B cell (primary cell): ENCODE results near the gene STAT5B. TPM values are rescaled to one million over a fixed set of nuclear protein-coding genes. Genes with fewer than 3 reads are reported as not detected.

Experiments
- ATAC-seq: fragments of 200-7000 bp; cut with Tn5 transposase; one replicate; pipeline ENCODE4 v1.10.0; 2021; ENCODE audit warnings: low read depth, mild to moderate bottlenecking, moderate number of reproducible peaks, moderate library complexity
- CTCF ChIA-PET: fragments of 350-600 bp; sonication (Branson Sonifier 250); formaldehyde crosslinking; loops from one replicate; lab custom pipeline; 2021; ENCODE audit warnings: antibody characterized with exemption, inconsistent platforms; lab: Charles Lee
- POLR2A ChIA-PET: fragments of 350-600 bp; sonication (Branson Sonifier 250); formaldehyde crosslinking; loops from one replicate; lab custom pipeline; 2021; ENCODE audit warnings: antibody characterized with exemption; lab: Charles Lee
- DNase-seq: peaks from one replicate; pipeline ENCODE4 v3.0.0; 2013
- H2AFZ ChIP-seq: 2 replicates; pipeline ENCODE4 v1.6.1; 2012; ENCODE audit warnings: mild to moderate bottlenecking, low read depth, low read length; ENCODE audit not compliant: insufficient read depth, poor library complexity, severe bottlenecking
- H3K27ac ChIP-seq, 2 donors: 1 replicate in 1 of 2; 2 replicates in 1 of 2; pipeline ENCODE4 v1.5.1; 2012 to 2013; ENCODE audit warnings: low read length in 2 of 2, mild to moderate bottlenecking in 2 of 2, moderate library complexity in 1 of 2
- H3K27me3 ChIP-seq, 4 experiments: fragments of 200-600 bp in 1 of 4; sonication (generic) in 1 of 4; replicated peaks in 1 of 4; 1 replicate in 2 of 4; 2 replicates in 2 of 4; pipeline versions ENCODE4 v1.6.1 to v1.7.0; 2013 to 2016; ENCODE audit warnings: low read length in 3 of 4, mild to moderate bottlenecking in 2 of 4, mixed read lengths in 1 of 4, moderate library complexity in 1 of 4; ENCODE audit not compliant: insufficient read depth in 4 of 4, control insufficient read depth in 3 of 4; ENCODE audit errors: control extremely low read depth in 1 of 4
- H3K36me3 ChIP-seq, 2 experiments: replicated peaks in 1 of 2; 1 replicate in 1 of 2; 2 replicates in 1 of 2; pipeline versions ENCODE4 v1.6.1 to v1.7.1; 2013; ENCODE audit warnings: low read length in 1 of 2; ENCODE audit not compliant: insufficient read depth in 2 of 2, control insufficient read depth in 1 of 2; ENCODE audit errors: control extremely low read depth in 1 of 2, extremely low read depth in 1 of 2
- H3K4me1 ChIP-seq, 2 donors: fragments of 200-600 bp in 1 of 2; sonication (generic) in 1 of 2; 1 replicate in 1 of 2; 2 replicates in 1 of 2; pipeline versions ENCODE4 v1.5.1 to v1.6.1; 2013 to 2017; ENCODE audit warnings: low read length in 2 of 2; ENCODE audit not compliant: control insufficient read depth in 2 of 2, insufficient read depth in 2 of 2
- H3K4me2 ChIP-seq: replicated peaks from 2 replicates; pipeline ENCODE3; 2012; ENCODE audit warnings: mild to moderate bottlenecking, low read depth, low read length; ENCODE audit not compliant: poor library complexity, severe bottlenecking
- H3K4me3 ChIP-seq, 5 experiments: fragments of 200-600 bp in 1 of 5; sonication (generic) in 1 of 5; 1 replicate in 3 of 5; 2 replicates in 2 of 5; pipeline versions ENCODE4 v1.5.1 to v1.7.0; 2011 to 2016; ENCODE audit warnings: low read length in 4 of 5, mild to moderate bottlenecking in 4 of 5, low read depth in 2 of 5, control low read depth in 1 of 5, moderate library complexity in 1 of 5; ENCODE audit not compliant: insufficient read depth in 1 of 5; ENCODE audit errors: control extremely low read depth in 1 of 5, extremely low read depth in 1 of 5
- H3K79me2 ChIP-seq: fragments of 200-600 bp; sonication (generic); one replicate; pipeline ENCODE4 v1.6.0; 2016; ENCODE audit warnings: low read length; ENCODE audit not compliant: control insufficient read depth, insufficient read depth
- H3K9ac ChIP-seq: fragments of 200-600 bp; sonication (generic); 2 replicates; pipeline ENCODE4 v1.6.1; 2017; ENCODE audit warnings: mild to moderate bottlenecking, low read length, moderate library complexity
- H3K9me3 ChIP-seq, 3 donors: one replicate each; pipeline versions ENCODE4 v1.6.1 to v1.7.1; 2013; ENCODE audit warnings: low read length in 2 of 3; ENCODE audit not compliant: control insufficient read depth in 2 of 3, insufficient read depth in 1 of 3; ENCODE audit errors: control extremely low read depth in 1 of 3
- H4K20me1 ChIP-seq: 2 replicates; pipeline ENCODE4 v1.6.0; 2012; ENCODE audit warnings: mild to moderate bottlenecking, low read length; ENCODE audit not compliant: insufficient read depth, control insufficient read depth, poor library complexity, severe bottlenecking
- H3K27ac Mint-ChIP-seq: one replicate; pipeline ENCODE4 v1.8.0; 2021; ENCODE audit warnings: mixed read lengths
- H3K27me3 Mint-ChIP-seq: one replicate; pipeline ENCODE4 v1.8.0; 2021; ENCODE audit warnings: mixed read lengths
- H3K4me1 Mint-ChIP-seq: one replicate; pipeline ENCODE4 v1.8.0; 2021; ENCODE audit warnings: mixed read lengths
- H3K4me3 Mint-ChIP-seq: one replicate; pipeline ENCODE4 v1.8.0; 2021; ENCODE audit warnings: mixed read lengths
- H3K9me3 Mint-ChIP-seq: one replicate; pipeline ENCODE4 v1.8.0; 2022; ENCODE audit warnings: mixed read lengths; ENCODE audit not compliant: insufficient read depth
- EZH2 ChIP-seq: IDR thresholded peaks from 2 replicates; pipeline ENCODE4 v1.6.1; 2012; ENCODE audit warnings: borderline replicate concordance, low read depth, mild to moderate bottlenecking, moderate library complexity, low read length; ENCODE audit not compliant: insufficient read depth, poor library complexity, severe bottlenecking
- WGBS: methylation state at CpG from one replicate; pipeline ENCODE4 v1.1.5; 2013; ENCODE audit warnings: missing lambda C conversion rate; ENCODE audit not compliant: insufficient coverage; 5-methylcytosine and 5-hydroxymethylcytosine counted together
- intact Hi-C: fragments of 100-400 bp; cut with micrococcal nuclease; formaldehyde crosslinking; loops from one replicate; pipeline ENCODE4 v1.10.0; 2022
- polyA plus RNA-seq: library from polyadenylated mRNA; depleted of rRNA; stranded (reverse); fragments of >200 nt; gene quantifications from 2 replicates; pipeline ENCODE4 v1.2.3, GENCODE V29; 2012
- total RNA-seq, 2 donors: library from RNA; stranded (reverse); fragments of 120-200 nt in 1 of 2; gene quantifications; 1 replicate in 1 of 2; 2 replicates in 1 of 2; pipeline versions ENCODE4 v1.2.3 to v1.2.4, GENCODE V29; 2013 to 2022
- TF ChIP-seq, protein P1 (sequence below): fragments of 200-600 bp; IDR thresholded peaks from one replicate; pipeline ENCODE4 v1.8.0; 2022; ENCODE audit warnings: antibody characterized with exemption, mild to moderate bottlenecking

The STAT5B gene
- total and polyA plus RNA-seq, 2 donors (not counting 1 experiment from before 2014, with no cell fraction given), result 70.0 to 103 TPM

DNA sequence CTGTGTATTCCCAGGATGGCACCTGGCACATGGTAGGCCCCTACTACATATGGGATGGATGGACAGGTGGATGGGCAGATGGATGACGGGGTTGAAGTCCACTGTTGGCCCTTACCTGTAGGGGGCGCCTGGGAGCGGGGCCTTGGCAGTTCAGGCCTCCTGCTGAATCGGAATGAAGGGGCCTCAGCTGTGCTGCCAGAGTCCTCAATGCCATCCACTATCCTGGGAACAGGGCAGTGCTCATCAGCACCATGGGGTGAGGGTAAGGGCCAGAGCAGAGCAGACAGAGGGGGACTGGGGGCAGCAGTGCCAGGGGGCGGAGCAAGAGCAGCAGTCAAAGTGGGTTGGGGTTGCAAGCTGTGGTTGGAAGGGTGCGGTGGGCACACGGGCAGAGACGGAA is 113.1 kb downstream of the STAT5B start:
- Histone ChIP-seq H3K27me3 (no peaks in the 10 kb centered on the region), H3K36me3 (no peaks in the 10 kb centered on the region), H3K4me3 (no peak overlapping the region), H3K4me2 (no peak overlapping the region), H3K79me2 (no peaks in the 10 kb centered on the region), H3K9me3 (no peaks in the 10 kb centered on the region), H3K4me1 (no peaks in the 10 kb centered on the region), H3K27ac (no peak overlapping the region), H3K9ac (no peak overlapping the region), H2AFZ (no peak overlapping the region), H4K20me1 (no peaks in the 10 kb centered on the region)
- Mint-ChIP-seq H3K27ac (no peak overlapping the region), H3K4me3 (no peak overlapping the region), H3K9me3 (no peaks in the 10 kb centered on the region), H3K4me1 (peaks cover 4% of the 10 kb centered on the region), H3K27me3 (no peaks in the 10 kb centered on the region)
- intact Hi-C loops, result no loop called here
- WGBS, result 62% methylated on average over 7 of the region's 8 CpGs
- ChIA-PET CTCF (interaction anchor here (1.2 kb wide), 1 partner anchor 21 kb away, joined by 3 read pairs; no protein-coding TSS in a partner anchor), POLR2A (no interaction called here)
- DNase-seq (peak; percentile 36), ATAC-seq (no peak)
- TF ChIP-seq, protein P1, sequence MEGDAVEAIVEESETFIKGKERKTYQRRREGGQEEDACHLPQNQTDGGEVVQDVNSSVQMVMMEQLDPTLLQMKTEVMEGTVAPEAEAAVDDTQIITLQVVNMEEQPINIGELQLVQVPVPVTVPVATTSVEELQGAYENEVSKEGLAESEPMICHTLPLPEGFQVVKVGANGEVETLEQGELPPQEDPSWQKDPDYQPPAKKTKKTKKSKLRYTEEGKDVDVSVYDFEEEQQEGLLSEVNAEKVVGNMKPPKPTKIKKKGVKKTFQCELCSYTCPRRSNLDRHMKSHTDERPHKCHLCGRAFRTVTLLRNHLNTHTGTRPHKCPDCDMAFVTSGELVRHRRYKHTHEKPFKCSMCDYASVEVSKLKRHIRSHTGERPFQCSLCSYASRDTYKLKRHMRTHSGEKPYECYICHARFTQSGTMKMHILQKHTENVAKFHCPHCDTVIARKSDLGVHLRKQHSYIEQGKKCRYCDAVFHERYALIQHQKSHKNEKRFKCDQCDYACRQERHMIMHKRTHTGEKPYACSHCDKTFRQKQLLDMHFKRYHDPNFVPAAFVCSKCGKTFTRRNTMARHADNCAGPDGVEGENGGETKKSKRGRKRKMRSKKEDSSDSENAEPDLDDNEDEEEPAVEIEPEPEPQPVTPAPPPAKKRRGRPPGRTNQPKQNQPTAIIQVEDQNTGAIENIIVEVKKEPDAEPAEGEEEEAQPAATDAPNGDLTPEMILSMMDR, result peak; percentile 22
- TF ChIP-seq EZH2, result no peak

DNA sequence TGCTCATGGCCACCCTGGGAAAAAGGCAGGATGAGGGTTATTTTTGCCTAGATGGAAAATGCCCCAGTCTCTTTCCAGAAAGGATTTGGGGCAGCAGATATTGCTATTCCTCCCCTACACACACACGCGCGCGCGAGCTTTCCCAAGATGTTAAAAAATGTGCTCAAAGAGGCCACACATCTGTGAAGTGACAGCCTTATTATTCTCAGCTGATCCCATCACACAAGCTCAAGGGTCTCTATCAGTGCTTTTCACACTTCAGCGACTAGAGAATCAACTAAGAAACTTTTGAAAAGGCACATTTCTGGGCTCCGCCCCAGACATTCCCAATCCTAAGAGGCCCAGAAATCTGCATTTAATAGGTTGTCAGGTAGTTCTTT is 115.7 kb downstream of the STAT5B start:
- Histone ChIP-seq H3K4me3 (no peak overlapping the region), H3K27ac (no peak overlapping the region), H4K20me1 (no peaks in the 10 kb centered on the region), H3K36me3 (no peaks in the 10 kb centered on the region), H3K4me1 (peaks cover under 1 to 3% of the 10 kb centered on the region in 2 donors), H2AFZ (no peak overlapping the region), H3K4me2 (no peak overlapping the region), H3K9me3 (peaks cover 0 to 11% (median 0%) of the 10 kb centered on the region in 3 donors), H3K9ac (no peak overlapping the region), H3K79me2 (no peaks in the 10 kb centered on the region), H3K27me3 (no peaks in the 10 kb centered on the region)
- Mint-ChIP-seq H3K9me3 (no peaks in the 10 kb centered on the region), H3K4me1 (peaks cover 9% of the 10 kb centered on the region), H3K27ac (no peak overlapping the region), H3K4me3 (no peak overlapping the region), H3K27me3 (no peaks in the 10 kb centered on the region)
- ChIA-PET CTCF (interaction anchor here (1.5 to 1.7 kb wide), 2 partner anchors 21 to 197 kb away, joined by 5 to 6 read pairs; partner anchors contain the start of gene KCNH4), POLR2A (interaction anchor here (0.7 kb wide), 1 partner anchor 418 kb away, joined by 4 read pairs; no protein-coding TSS in a partner anchor)
- intact Hi-C loops, result no loop called here
- 100% methylated on average over 6 of the region's 7 CpGs for WGBS
- TF ChIP-seq, protein P1, result no peak
- TF ChIP-seq EZH2, result no peak
- no peak for ATAC-seq
- DNase-seq, result no peak
